Measurements from ENCODE around the gene SPARC.
"Not testable (repeated sequence)": the region's sequence is repeated elsewhere in the genome, so short reads cannot be mapped to it uniquely, and the experiment has no call there.

Gene SPARC

GRCh38 chr5:151682240-151682639 is 4.5 kb downstream of the SPARC start:
- H3K27ac ChIP-seq: peak overlapping the region; percentile 39
- DNase-seq (ENCODE audit: low read depth, low spot score): no peak

- no peak overlapping the region for H3K27ac ChIP-seq
- no peak for DNase-seq (ENCODE audit: low read depth, low spot score)
Measured at GRCh38 chr5:151680944-151681427, 5.7 kb downstream of the SPARC start.

GRCh38 chr5:151680156-151680505 is 6.6 kb downstream of the SPARC start:
- DNase-seq (ENCODE audit: low read depth, low spot score); H3K27ac ChIP-seq: not testable (repeated sequence)

- no peak for DNase-seq (ENCODE audit: low read depth, low spot score)
- no peak overlapping the region for H3K27ac ChIP-seq
Measured at GRCh38 chr5:151679421-151680155, 7.1 kb downstream of the SPARC start.

GRCh38 chr5:151678713-151679112 is 8.0 kb downstream of the SPARC start:
- DNase-seq (ENCODE audit: low read depth, low spot score): no peak
- no peak overlapping the region for H3K27ac ChIP-seq

- H3K27ac ChIP-seq: no peak overlapping the region
- DNase-seq (ENCODE audit: low read depth, low spot score): no peak
Measured at GRCh38 chr5:151677776-151678545, 8.8 kb downstream of the SPARC start.

GRCh38 chr5:151676719-151677118 is 10.0 kb downstream of the SPARC start:
- no peak overlapping the region for H3K27ac ChIP-seq
- no peak for DNase-seq (ENCODE audit: low read depth, low spot score)

- peak overlapping the region; percentile 34 for H3K27ac ChIP-seq
- DNase-seq (ENCODE audit: low read depth, low spot score): no peak
Measured at GRCh38 chr5:151676314-151676712, 10.4 kb downstream of the SPARC start.

- peak overlapping the region; percentile 34 for H3K27ac ChIP-seq
Measured at GRCh38 chr5:151675611-151676313, 11.0 kb downstream of the SPARC start.

GRCh38 chr5:151674626-151675610 is 11.8 kb downstream of the SPARC start:
- DNase-seq (ENCODE audit: low read depth, low spot score): no peak
- peak overlapping the region; percentile 34 for H3K27ac ChIP-seq

More at GRCh38 chr5:151675611-151676313, 11.0 kb downstream of the SPARC start:
- DNase-seq (ENCODE audit: low read depth, low spot score): no peak

- DNase-seq (ENCODE audit: low read depth, low spot score): no peak
- H3K27ac ChIP-seq: no peak overlapping the region
Measured at GRCh38 chr5:151673421-151673820, 13.3 kb downstream of the SPARC start.

- no peak for DNase-seq (ENCODE audit: low read depth, low spot score)
- H3K27ac ChIP-seq: no peak overlapping the region
Measured at GRCh38 chr5:151672516-151672915, 14.2 kb downstream of the SPARC start.

GRCh38 chr5:151671950-151672349 is 14.8 kb downstream of the SPARC start:
- DNase-seq (ENCODE audit: low read depth, low spot score): no peak
- no peak overlapping the region for H3K27ac ChIP-seq

- DNase-seq (ENCODE audit: low read depth, low spot score): no peak
- H3K27ac ChIP-seq: no peak overlapping the region
Measured at GRCh38 chr5:151670953-151671636, 15.6 kb downstream of the SPARC start.

- no peak overlapping the region for H3K27ac ChIP-seq
- no peak for DNase-seq (ENCODE audit: low read depth, low spot score)
Measured at GRCh38 chr5:151670083-151670686, 16.5 kb downstream of the SPARC start.

- DNase-seq (ENCODE audit: low read depth, low spot score): no peak
- no peak overlapping the region for H3K27ac ChIP-seq
Measured at GRCh38 chr5:151667083-151667482, 19.6 kb downstream of the SPARC start.

GRCh38 chr5:151665613-151666012 is 21.1 kb downstream of the SPARC start:
- no peak overlapping the region for H3K27ac ChIP-seq
- no peak for DNase-seq (ENCODE audit: low read depth, low spot score)

- H3K27ac ChIP-seq: no peak overlapping the region
Measured at GRCh38 chr5:151664694-151665585, 21.8 kb downstream of the SPARC start.

More at GRCh38 chr5:151664694-151665585, 21.8 kb downstream of the SPARC start:
- DNase-seq (ENCODE audit: low read depth, low spot score): no peak
